SJSA1 (cell line): ENCODE data around the gene SENP2. TPM values are rescaled to one million over a fixed set of nuclear protein-coding genes. Genes with fewer than 3 reads are reported as not detected.
"Not testable (repeated sequence)": the region's sequence is repeated elsewhere in the genome, so short reads cannot be mapped to it uniquely, and the experiment has no call there.

Experiments
- DNase-seq, 2 experiments: peaks; one replicate each; pipeline ENCODE4 v3.0.0-alpha.2; 2015 to 2020; ENCODE audit warnings: low spot score in 2 of 2, low read depth in 1 of 2
- H3K27ac ChIP-seq: fragments of 250-450 bp; sonication (Bioruptor Pico); 2 replicates; pipeline ENCODE4 v1.5.1; 2020; ENCODE audit warnings: mild to moderate bottlenecking, moderate library complexity
- H3K27me3 ChIP-seq: fragments of 250-450 bp; sonication (Bioruptor Pico); replicated peaks from 2 replicates; pipeline ENCODE4 v1.5.1; 2020; ENCODE audit warnings: mild to moderate bottlenecking, moderate library complexity
- H3K36me3 ChIP-seq: fragments of 250-450 bp; sonication (Bioruptor Pico); 2 replicates; pipeline ENCODE4 v1.5.1; 2020; ENCODE audit warnings: mild to moderate bottlenecking
- H3K4me1 ChIP-seq: fragments of 250-450 bp; sonication (Bioruptor Pico); replicated peaks from 2 replicates; pipeline ENCODE4 v1.6.1; 2021; ENCODE audit warnings: mild to moderate bottlenecking
- H3K4me3 ChIP-seq: fragments of 250-450 bp; sonication (Bioruptor Pico); 2 replicates; pipeline ENCODE4 v1.5.1; 2020; ENCODE audit warnings: mild to moderate bottlenecking
- H3K9me3 ChIP-seq: fragments of 250-450 bp; sonication (Bioruptor Pico); replicated peaks from 2 replicates; pipeline ENCODE4 v1.5.1; 2020; ENCODE audit warnings: mild to moderate bottlenecking
- total RNA-seq: library from RNA; depleted of rRNA; stranded (reverse); fragments of >200 nt; shearing (Covaris generic); gene quantifications from 2 replicates; pipeline ENCODE4 v1.2.3, GENCODE V29; 2014

The SENP2 gene
- total RNA-seq, 1 experiment from 2014 or later = 29.1 TPM

DNA sequence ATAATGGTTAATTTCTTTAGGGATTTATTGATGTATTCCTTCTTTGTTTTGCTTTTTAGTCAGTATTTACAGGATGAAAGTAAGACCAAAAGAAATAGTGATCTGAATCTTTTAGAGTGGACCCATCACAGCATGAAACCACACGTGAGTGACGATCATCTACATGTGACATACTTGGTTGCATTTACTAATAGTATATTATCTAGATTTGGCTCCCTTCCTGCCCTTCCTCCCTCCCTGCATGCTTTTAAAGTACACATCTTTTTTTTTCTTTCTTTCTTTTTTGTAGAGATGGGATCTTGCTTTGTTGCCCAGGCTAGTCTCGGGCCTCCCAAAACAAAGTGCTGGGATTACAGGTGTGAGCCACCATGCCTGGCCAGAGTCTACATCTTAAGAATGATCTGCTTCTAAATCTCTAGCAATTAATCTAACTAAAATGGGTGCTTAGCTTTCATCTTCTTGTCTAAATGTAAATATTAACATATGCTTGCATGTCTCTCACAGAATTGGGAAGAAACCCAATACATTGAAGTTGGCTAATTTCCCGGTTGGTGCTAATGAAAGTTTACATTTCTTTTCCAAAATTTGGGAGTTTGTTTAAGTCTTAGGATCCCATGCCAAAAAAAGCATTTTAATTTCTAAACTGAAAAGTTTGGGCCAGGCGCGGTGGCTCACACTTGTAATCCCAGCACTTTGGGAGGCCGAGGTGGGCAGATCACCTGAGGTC lies 38.0 kb downstream of the SENP2 start:
- H3K9me3 ChIP-seq = no peaks in the 10 kb centered on the region
- peaks cover 52% of the 10 kb centered on the region for H3K36me3 ChIP-seq
- H3K4me3 ChIP-seq = no peak overlapping the region
- H3K27ac ChIP-seq = no peak overlapping the region
- no peaks in the 10 kb centered on the region for H3K27me3 ChIP-seq
- peaks cover under 1% of the 10 kb centered on the region for H3K4me1 ChIP-seq
- no peak for DNase-seq

DNA sequence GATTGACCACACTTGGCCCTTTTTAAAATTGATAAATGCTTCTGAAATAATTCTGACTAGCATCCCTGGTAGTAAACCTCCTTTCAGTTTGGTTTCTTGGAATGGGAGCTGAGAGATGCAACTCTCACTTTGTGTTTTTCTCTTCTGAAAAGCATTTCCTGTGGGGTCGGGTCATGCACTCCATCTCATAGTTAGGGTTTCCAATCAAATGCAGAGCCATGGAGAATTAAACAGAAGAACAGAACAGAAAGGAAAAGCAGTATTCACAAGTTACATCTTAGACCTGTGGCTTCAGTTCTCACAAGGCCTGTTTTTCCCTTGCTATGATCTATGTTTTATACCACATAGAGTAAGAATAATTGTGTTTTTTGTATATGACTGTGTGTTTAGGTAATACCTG lies 39.7 kb downstream of the SENP2 start:
- H3K4me1 ChIP-seq = peaks cover 18% of the 10 kb centered on the region
- no peak for DNase-seq
- peaks cover 50% of the 10 kb centered on the region for H3K36me3 ChIP-seq
- H3K27ac ChIP-seq = no peak overlapping the region
- H3K4me3 ChIP-seq = no peak overlapping the region
- H3K9me3 ChIP-seq = no peaks in the 10 kb centered on the region
- H3K27me3 ChIP-seq = no peaks in the 10 kb centered on the region

DNA sequence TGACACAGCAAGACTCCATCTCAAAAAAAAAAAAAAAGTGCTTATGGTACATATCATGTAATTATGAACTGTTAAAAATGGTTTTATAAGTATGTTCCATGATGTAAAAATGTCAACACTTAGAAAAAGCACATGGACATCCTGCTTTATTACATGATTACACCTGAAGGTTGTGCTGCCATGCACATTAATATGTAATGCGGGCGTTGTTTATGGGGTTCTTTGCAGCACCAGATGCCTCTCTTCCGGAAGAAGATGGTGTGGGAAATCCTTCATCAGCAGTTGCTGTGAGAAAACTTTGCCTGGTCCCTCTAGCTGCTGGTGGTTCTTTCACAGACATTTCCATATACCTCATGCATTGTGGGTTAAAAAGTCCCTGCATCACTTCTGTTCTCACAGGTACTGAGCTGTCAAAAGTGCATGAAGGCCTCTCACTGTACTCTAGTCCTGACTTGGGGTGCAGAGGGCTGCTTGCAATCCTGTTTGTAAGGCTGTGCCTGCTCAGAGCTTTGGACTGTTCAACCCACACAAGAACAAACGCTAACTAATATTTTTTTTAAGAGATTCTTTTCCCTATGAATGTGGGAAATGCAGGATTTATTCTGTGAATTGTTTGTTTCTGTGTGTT lies 43.6 kb downstream of the SENP2 start:
- H3K27ac ChIP-seq = peak overlapping the region; percentile 75
- DNase-seq = no peak
- H3K36me3 ChIP-seq = peaks cover 36% of the 10 kb centered on the region
- H3K4me1 ChIP-seq = peaks cover 21% of the 10 kb centered on the region
- no peak overlapping the region for H3K4me3 ChIP-seq
- no peaks in the 10 kb centered on the region for H3K27me3 ChIP-seq
- H3K9me3 ChIP-seq = no peaks in the 10 kb centered on the region

DNA sequence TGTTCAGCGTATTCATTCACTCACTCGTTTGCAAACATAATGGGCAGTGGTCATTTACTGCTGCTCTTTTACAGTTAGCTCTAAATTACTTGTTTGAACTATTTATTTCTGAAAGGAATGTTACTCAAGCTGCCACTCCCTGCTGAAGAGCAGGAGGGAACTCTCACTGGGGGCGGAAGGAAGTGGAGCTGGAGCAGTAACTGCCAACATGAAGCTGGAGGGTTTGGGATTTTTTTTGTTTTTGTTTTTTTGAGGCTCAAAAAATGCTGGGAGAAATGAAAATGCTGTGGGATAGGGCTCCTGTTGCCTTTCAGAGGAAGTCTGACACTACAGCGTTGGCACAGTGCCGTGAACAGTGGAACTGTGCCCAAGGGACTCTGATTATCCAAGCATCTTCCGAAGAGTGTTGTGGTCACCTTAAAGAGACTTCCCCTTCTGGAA lies 44.1 kb downstream of the SENP2 start:
- H3K9me3 ChIP-seq = no peaks in the 10 kb centered on the region
- H3K27me3 ChIP-seq = no peaks in the 10 kb centered on the region
- peaks cover 36% of the 10 kb centered on the region for H3K36me3 ChIP-seq
- peak; percentile 49 to 69 for DNase-seq
- peak overlapping the region; percentile 75 for H3K27ac ChIP-seq
- H3K4me3 ChIP-seq = no peak overlapping the region
- H3K4me1 ChIP-seq = peaks cover 22% of the 10 kb centered on the region

DNA sequence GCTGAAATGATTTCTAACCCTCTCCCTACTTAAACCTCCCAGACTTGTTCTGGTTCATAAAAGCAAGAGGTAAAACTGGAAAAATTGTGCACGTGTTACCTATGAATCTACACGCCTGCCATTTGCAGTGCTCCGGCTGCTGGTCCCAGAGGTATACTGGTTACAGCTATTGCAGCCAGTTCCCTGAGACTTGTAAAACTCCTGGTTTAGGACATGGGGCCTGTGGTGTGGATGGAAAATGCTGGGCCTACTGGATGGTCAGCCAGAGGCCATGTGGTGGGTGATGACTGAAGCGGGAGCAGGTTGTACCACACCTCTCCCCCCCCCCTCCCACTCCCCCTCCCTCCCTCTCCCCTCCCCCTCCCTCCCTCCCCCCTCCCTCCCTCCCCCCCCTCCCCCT lies 45.0 kb downstream of the SENP2 start:
- H3K27me3 ChIP-seq = no peaks in the 10 kb centered on the region
- no peak overlapping the region for H3K4me3 ChIP-seq
- peaks cover 31% of the 10 kb centered on the region for H3K4me1 ChIP-seq
- H3K27ac ChIP-seq = no peak overlapping the region; the same call in 1 of the 2 replicates
- no peak for DNase-seq
- H3K9me3 ChIP-seq = no peaks in the 10 kb centered on the region
- H3K36me3 ChIP-seq = peaks cover 29% of the 10 kb centered on the region

DNA sequence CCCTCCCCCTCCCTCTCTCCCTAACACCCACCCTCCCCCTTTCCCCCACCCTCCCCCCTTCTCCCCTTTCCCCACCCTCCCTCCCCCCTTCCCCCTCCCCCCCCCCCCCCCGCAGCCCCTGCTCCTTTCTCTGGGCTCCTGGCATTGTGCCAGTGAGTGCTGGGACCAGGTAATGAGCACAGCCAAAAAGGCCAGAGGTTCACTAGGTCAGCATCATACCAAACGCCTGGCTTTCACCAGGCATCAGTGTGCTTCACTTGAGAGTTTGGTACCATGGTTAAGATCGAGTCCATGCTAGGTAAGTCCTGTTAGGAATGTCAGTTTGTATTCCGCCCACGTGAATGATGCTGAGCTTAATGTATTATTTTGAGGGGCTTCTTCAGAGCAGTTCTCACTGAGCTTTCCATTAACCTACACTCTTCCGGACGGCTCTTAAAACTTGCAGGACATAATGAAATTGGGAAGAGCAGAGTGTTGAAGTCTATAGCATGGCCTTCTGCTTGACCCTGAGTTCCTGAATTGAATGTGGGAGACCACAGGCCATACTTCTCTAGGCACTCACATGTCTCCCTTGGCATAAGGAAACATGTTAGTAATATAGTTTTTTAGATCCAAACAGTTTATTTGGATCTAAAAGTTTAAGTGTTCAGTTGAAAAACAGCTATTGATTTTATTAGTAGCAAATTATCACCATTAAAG lies 45.6 kb downstream of the SENP2 start:
- Histone ChIP-seq H3K27me3 (no peaks in the 10 kb centered on the region), H3K27ac (no peak overlapping the region), H3K9me3 (no peaks in the 10 kb centered on the region), H3K36me3 (peaks cover 23% of the 10 kb centered on the region), H3K4me1 (peaks cover 31% of the 10 kb centered on the region), H3K4me3 (no peak overlapping the region)
- no peak for DNase-seq

DNA sequence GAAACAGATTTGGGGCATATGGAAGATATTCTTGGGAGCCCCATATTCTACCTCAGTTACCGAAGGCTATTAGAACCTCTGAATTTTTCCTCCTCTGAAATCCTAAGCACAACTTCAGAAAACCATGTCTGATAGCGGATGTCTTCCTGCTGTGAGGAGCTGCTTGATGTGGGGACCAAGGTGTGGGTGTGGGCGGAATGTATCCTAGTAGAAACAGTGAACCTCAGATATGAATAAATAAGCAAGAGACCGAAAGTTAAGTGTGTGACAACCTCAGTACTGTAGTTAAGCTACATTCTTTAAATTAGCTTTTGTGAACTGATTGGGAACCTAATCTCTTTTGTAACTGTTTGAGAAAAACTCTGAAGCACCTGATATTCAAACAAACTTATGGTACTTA lies 46.9 kb downstream of the SENP2 start:
- Histone ChIP-seq H3K27me3 (no peaks in the 10 kb centered on the region), H3K9me3 (no peaks in the 10 kb centered on the region), H3K4me3 (no peak overlapping the region), H3K4me1 (peaks cover 31% of the 10 kb centered on the region), H3K36me3 (peaks cover 13% of the 10 kb centered on the region), H3K27ac (no peak overlapping the region)
- no peak for DNase-seq

DNA sequence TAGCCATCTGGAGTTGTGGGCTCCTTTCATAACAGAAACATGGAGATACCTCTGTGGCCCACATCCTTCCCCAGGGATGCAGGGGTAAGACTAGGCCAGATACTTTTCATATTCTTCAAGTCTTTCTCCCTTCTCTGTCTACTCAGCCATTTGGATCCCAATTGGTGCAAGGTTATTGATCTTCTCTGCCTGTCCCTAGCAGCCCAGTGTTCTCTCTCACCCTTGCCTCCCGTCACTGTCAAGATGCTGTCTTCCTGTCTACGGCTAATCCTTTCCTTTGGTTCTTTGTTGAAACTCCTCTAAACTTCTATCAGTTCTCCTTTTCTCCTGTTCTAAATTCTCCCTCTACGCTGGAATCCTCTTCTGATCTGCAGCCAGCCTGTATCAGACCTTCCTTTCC lies 51.3 kb downstream of the SENP2 start:
- H3K4me3 ChIP-seq = no peak overlapping the region
- H3K4me1 ChIP-seq = peaks cover 9% of the 10 kb centered on the region; the same call in 1 of the 2 replicates
- no peak overlapping the region for H3K27ac ChIP-seq
- H3K9me3 ChIP-seq = no peaks in the 10 kb centered on the region
- no peak for DNase-seq
- H3K27me3 ChIP-seq = no peaks in the 10 kb centered on the region
- no peaks in the 10 kb centered on the region for H3K36me3 ChIP-seq

DNA sequence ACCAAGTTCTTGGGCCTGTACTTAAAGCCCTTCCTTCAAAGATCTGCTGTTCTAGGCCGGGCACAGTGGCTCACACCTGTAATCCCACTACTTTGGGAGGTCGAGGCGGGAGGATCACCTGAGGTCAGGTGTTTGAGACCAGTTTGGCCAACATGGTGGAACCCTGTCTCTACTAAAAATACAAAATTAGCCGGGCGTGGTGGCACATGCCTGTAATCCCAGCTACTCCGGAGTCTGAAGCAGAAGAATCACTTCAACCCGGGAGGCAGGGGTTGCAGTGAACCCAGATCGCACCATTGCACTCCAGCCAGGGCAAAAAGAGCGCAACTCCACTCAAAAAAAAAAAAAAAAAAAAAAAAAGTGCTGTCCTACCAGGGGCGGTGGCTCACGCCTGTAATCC lies 52.6 kb downstream of the SENP2 start:
- H3K27ac ChIP-seq, H3K27me3 ChIP-seq, DNase-seq, H3K36me3 ChIP-seq, H3K4me3 ChIP-seq, H3K9me3 ChIP-seq, H3K4me1 ChIP-seq: not testable (repeated sequence)

DNA sequence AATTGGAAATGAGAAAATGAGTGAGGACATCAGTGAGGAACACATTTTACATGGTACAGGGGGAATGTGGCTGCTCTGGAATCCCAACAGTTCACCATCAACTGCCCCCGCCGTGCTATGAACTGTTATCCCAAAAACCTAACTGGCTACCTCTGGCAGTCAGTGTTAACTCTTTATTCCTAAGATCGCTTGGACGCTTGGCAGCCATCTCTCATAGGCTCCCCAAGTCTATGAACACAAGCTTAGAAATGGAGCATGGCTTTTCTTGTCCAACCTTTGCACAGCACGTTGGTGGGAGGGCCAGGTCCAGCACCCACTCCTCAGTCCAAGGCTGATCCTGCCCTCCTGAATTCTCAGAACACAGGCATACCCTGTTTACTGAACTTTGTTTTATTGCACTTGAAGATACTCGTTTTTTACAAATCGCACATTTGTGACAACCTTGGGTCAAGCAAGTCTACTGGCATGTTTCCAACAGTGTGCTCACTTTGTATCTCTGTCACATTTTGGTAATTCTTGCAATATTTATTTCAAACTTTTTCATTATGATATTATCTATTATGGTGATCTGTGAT lies 53.6 kb downstream of the SENP2 start:
- no peak for DNase-seq
- no peak overlapping the region for H3K4me3 ChIP-seq
- H3K27ac ChIP-seq = no peak overlapping the region
- peaks cover 9% of the 10 kb centered on the region; the same call in 1 of the 2 replicates for H3K4me1 ChIP-seq
- H3K27me3 ChIP-seq = no peaks in the 10 kb centered on the region
- H3K9me3 ChIP-seq = no peaks in the 10 kb centered on the region
- no peaks in the 10 kb centered on the region for H3K36me3 ChIP-seq

DNA sequence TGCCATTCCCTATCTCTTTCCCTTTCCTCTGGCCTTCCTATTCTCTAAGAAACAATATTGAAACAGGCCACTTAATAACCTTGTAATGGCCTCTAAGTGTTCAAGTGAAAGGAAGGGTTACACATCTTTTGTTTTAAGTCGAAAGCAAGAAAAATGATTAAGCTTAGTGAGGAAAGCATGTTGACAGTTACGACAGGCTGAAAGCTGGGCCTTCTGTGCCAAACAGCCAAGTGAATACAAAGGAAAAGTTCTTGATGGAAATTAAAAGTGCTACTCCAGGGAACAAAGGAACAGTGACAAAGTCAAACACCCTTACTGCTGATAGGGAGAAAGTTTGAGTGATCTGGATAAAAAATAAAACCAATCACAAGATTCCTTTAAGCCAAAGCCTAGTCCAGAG lies 54.2 kb downstream of the SENP2 start:
- Histone ChIP-seq H3K9me3 (no peaks in the 10 kb centered on the region), H3K4me1 (peaks cover 7% of the 10 kb centered on the region; the same call in 1 of the 2 replicates), H3K4me3 (no peak overlapping the region), H3K27ac (no peak overlapping the region), H3K36me3 (peaks cover under 1% of the 10 kb centered on the region), H3K27me3 (no peaks in the 10 kb centered on the region)
- DNase-seq = no peak

DNA sequence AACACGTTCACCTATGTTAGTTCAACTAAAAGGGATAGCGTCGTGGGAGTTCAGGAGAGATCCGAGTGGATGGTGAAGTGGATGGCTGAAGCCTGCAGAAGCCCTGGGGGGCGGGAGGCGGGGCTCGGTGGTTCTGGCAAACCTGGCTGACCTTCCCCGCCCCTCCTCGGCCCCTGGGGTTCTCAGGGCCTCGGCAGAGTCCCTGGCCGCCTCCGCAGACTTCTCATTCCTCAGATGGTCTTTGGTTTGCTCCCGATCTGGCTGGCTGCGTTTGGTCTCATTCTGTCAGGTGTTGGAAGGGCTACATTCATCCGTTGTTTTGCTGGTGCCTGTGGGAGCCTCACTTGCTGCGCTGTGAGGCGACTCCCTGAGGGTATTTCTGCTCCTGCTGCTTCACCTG lies 59.1 kb downstream of the SENP2 start:
- not testable (repeated sequence) for DNase-seq, H3K4me3 ChIP-seq, H3K27me3 ChIP-seq, H3K27ac ChIP-seq, H3K9me3 ChIP-seq, H3K4me1 ChIP-seq
- peaks cover 44% of the 10 kb centered on the region for H3K36me3 ChIP-seq

DNA sequence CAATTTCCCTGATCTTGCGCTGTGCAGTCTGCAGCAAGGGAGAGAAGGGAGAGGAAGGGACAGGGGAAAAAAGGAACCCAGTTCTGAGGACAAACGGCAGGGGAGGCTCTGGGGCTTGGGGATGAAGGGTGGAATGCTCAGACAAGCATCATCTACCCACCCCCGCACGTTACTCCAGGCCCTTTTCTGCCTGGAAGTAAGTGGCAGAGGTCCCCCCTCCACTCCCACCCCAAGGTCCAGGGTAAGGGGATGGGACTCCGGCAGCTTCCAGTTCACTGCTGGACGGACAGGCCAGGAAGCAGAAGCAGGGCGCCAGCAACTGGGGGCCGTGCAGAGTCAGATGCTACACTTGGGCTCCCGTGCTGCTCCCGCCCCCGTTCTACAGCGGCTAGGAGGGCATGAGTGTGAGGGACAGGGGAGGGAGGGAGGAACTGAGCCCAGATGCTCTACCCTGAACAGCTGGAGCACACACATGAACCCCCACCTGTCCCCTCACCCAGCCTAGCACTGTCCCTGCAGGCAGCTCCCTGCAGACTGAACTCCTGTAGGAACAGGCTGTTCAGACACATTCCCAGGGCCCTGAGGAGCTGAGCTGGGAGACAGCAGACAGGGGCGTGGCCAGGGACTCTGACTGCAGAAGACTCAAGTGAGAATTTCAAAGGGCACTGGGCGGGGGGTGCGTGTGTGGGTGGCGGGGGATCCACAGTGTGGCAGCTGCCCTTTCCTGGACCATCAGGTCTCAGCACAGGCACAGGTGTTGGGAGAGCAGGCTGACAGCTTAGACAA lies 59.7 kb downstream of the SENP2 start:
- H3K36me3 ChIP-seq = peaks cover 47% of the 10 kb centered on the region
- no peak for DNase-seq
- H3K27me3 ChIP-seq = no peaks in the 10 kb centered on the region
- no peaks in the 10 kb centered on the region for H3K4me1 ChIP-seq
- H3K9me3 ChIP-seq = no peaks in the 10 kb centered on the region
- H3K27ac ChIP-seq = no peak overlapping the region
- no peak overlapping the region for H3K4me3 ChIP-seq
